Activated T-helper 17 cell treated with anti-CD3 and anti-CD28 coated beads, Interleukin-2, amount 50 U/mL, for 72 hours (primary cell): Measurements from ENCODE around the gene HAUS3. TPM values are rescaled to one million over a fixed set of nuclear protein-coding genes. Genes with fewer than 3 reads are reported as not detected.
A peak's percentile ranks its signal among the peaks of the same experiment; 100 is the strongest.
"Not testable (repeated sequence)": the region's sequence is repeated elsewhere in the genome, so short reads cannot be mapped to it uniquely, and the experiment has no call there.

ENCODE experiments used
- ATAC-seq: fragments of 150-1000 bp; cut with Tn5 transposase; replicated peaks from 2 replicates; pipeline ENCODE4 v1.10.0; 2021; ENCODE audit warnings: mild to moderate bottlenecking, moderate library complexity
- H3K27ac Mint-ChIP-seq: one replicate; pipeline ENCODE4 v1.8.0; 2022; ENCODE audit warnings: mixed read lengths
- H3K27me3 Mint-ChIP-seq: one replicate; pipeline ENCODE4 v1.8.0; 2022; ENCODE audit warnings: mixed read lengths
- H3K36me3 Mint-ChIP-seq: one replicate; pipeline ENCODE4 v1.8.0; 2022; ENCODE audit warnings: low read depth, mild to moderate bottlenecking, mixed read lengths
- H3K4me1 Mint-ChIP-seq: one replicate; pipeline ENCODE4 v1.8.0; 2022; ENCODE audit warnings: mixed read lengths
- H3K4me3 Mint-ChIP-seq: one replicate; pipeline ENCODE4 v1.8.0; 2022; ENCODE audit warnings: mild to moderate bottlenecking, mixed read lengths
- H3K9me3 Mint-ChIP-seq: one replicate; pipeline ENCODE4 v1.8.0; 2022; ENCODE audit warnings: mixed read lengths
- total RNA-seq, 2 donors: library from RNA; stranded (reverse); gene quantifications; one replicate each; pipeline ENCODE4 v1.2.3, GENCODE V29; 2022

Gene HAUS3
- total RNA-seq, 2 donors from 2014 or later: 27.1 to 28.0 TPM

DNA sequence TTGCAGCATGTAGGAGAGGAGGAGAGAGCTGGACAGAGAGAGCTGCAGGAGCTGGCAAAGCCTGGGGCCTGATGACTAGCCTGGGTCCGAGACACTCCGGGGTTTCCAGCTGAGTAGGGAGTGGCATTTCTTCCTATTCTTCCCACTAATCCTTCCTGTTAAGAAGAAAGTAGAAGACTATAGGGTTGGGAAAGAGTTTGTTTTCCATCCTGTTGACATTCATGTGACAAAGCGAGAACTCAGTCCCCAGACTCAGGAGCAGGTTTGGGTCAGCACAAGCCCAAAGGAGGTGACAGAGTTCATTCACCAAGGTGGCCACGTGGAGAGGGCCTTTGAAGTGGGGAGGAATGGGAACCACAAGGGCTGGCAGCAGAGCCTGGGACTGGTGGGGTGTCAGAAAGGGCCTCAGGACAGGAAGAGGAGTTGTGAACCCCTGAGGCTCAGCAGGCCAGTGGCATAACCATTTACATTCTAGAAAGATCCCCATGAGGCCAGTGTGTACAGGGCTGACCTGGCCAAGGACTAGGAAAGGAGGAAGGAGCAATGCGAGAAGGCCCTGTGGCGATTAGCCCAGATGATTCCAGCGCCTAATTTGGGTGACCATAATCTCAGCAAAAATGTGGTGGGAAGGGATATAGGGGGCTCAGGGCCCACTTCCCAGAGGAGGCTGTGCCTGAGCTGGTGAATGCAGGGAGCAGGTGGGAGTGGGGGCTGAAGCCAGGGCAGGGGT lies 3.3 kb upstream of the HAUS3 start:
- H3K27ac Mint-ChIP-seq: peak overlapping the region; percentile 73
- ATAC-seq: no peak
- H3K36me3 Mint-ChIP-seq: peaks cover 12% of the 10 kb centered on the region
- H3K4me1 Mint-ChIP-seq: peaks cover 23% of the 10 kb centered on the region
- H3K27me3 Mint-ChIP-seq: no peaks in the 10 kb centered on the region
- H3K9me3 Mint-ChIP-seq: no peaks in the 10 kb centered on the region
- no peak overlapping the region for H3K4me3 Mint-ChIP-seq

DNA sequence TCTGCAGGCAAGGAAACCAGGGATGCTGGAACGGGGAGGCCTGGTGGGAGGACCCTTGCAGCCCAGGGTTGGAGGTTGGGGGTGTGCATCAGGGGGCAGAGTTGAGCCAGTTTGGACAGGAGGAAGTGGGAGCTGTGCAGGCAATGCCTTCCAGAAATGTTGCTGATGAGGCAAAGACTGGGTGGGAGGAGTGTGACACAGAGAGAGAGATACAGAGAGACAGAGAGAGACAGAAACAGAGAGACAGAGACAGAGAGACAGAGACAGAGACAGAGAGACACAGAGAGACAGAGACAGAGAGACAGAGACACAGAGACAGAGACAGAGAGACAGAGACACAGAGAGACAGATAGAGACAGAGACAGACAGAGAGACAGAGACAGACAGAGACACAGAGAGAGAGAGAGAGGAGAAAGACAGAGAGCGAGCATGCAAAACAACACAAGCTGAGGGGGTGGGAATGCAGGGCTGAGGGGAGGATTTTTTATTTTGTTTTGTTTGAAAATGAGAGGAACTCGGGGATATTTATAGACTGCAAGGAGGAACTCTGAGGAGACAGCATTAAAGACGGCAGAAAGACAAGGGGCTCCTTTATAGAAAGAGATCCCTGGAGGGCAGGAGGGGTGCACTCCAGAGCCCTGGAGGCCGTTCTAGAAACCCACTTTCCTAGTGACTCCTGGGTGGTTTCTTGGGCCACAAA lies 1.9 kb upstream of the HAUS3 start:
- Mint-ChIP-seq H3K9me3 (no peaks in the 10 kb centered on the region), H3K4me3 (peak overlapping the region; percentile 4), H3K27me3 (no peaks in the 10 kb centered on the region), H3K27ac (peak overlapping the region; percentile 78), H3K36me3 (peaks cover 25% of the 10 kb centered on the region), H3K4me1 (peaks cover 35% of the 10 kb centered on the region)
- no peak for ATAC-seq

DNA sequence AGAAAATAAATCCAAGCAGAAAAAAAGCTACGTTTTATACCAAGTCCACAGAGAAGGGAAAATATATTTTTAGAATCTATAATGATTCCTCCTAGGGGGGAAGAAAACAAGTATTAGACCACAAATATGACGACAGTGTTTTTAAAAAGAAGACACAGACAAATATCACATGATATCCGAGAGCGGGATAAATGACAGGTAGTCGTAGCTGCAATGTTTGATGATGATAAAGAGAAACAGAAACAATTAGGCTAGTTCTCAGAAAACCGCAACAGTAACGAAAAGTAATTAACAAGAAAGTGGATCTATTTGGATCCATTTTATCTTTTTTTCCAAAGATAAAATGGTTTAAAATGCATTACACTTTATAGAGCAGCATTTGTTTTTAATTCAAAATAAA lies 918 bp downstream of the HAUS3 start:
- H3K4me1 Mint-ChIP-seq: peaks cover 52% of the 10 kb centered on the region
- no peaks in the 10 kb centered on the region for H3K9me3 Mint-ChIP-seq
- peaks cover 52% of the 10 kb centered on the region for H3K36me3 Mint-ChIP-seq
- no peaks in the 10 kb centered on the region for H3K27me3 Mint-ChIP-seq
- no peak for ATAC-seq
- peak overlapping the region; percentile 86 for H3K27ac Mint-ChIP-seq
- H3K4me3 Mint-ChIP-seq: peak overlapping the region; percentile 93

DNA sequence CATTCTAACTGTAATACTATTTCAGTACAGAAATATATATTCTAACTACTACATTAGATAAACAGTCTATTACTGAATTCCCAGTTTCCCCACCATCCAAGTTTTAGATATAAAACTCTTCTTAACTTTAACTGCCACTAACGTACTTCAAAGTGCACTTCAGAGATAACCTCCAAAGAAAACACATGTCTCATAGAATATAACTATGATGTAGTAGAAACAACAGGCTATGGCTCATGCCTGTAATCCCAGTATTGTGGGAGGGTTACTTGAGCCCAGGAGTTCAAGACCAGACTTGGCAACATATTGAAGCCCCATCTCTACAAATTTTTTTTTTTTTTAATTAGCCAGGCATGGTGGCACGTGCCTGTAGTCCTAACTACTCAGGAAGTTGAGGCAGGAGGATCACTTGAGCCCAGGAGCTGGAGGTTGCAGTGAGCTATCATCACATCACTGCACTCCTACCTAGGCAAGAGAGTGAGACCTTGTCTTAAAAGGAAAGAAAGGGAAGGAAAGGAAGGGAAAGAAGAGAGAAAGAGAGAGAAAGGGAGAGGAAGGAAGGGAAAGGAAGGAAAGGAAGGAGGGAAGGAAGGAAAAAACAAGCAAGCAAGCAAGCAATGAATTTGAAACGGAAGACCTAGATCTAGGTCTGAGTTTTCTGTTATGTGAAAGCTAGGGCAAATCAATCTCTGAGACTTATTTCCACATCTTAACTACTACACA lies 4.8 kb downstream of the HAUS3 start:
- H3K4me3 Mint-ChIP-seq: peak overlapping the region; percentile 62
- peaks cover 91% of the 10 kb centered on the region for H3K36me3 Mint-ChIP-seq
- peak overlapping the region; percentile 78 for H3K27ac Mint-ChIP-seq
- H3K27me3 Mint-ChIP-seq: no peaks in the 10 kb centered on the region
- peaks cover 39% of the 10 kb centered on the region for H3K4me1 Mint-ChIP-seq
- no peak for ATAC-seq
- no peaks in the 10 kb centered on the region for H3K9me3 Mint-ChIP-seq

DNA sequence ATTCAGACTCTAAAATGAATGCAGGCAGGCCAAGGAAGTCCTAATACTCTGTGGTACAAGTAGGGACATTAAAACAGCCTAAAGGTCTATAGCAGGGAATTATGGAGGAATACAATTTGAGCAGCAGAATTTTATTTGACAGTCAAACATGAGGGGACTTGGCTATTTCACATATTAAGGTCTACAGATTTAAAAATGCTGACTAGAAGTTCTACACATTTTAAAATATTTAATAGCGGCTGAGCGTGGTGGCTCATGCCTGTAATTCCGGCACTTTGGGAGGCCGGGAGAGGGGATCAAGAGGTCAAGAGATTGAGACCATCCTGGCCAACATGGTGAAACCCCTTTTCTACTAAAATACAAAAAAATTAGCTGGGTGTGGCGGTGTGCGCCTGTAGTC lies 10.8 kb downstream of the HAUS3 start:
- Mint-ChIP-seq H3K4me1 (peaks cover 3% of the 10 kb centered on the region), H3K27ac (no peak overlapping the region), H3K9me3 (no peaks in the 10 kb centered on the region), H3K36me3 (peaks cover 85% of the 10 kb centered on the region), H3K27me3 (no peaks in the 10 kb centered on the region), H3K4me3 (no peak overlapping the region)
- ATAC-seq: no peak

DNA sequence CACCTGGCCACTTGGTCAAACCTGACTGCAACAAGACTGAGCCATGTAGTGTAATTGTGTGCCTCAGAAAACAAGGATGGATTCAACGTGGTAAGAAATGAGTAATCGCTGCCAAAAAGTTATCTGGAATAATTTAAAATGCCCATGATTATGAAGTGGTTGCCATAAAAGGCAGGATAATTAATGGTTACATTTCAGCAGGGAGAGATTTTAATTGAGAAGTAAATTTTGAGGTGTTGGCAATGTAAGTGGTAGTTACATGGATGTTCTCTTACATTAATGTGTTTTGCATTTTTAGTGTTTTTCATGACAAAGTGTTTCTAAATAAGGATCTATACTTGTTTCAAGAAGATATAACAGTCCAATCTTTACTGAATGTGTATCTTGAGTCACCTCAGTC lies 15.7 kb downstream of the HAUS3 start:
- Mint-ChIP-seq H3K4me3 (no peak overlapping the region), H3K27me3 (no peaks in the 10 kb centered on the region), H3K27ac (no peak overlapping the region), H3K4me1 (no peaks in the 10 kb centered on the region), H3K9me3 (no peaks in the 10 kb centered on the region), H3K36me3 (peaks cover 42% of the 10 kb centered on the region)
- ATAC-seq: no peak

DNA sequence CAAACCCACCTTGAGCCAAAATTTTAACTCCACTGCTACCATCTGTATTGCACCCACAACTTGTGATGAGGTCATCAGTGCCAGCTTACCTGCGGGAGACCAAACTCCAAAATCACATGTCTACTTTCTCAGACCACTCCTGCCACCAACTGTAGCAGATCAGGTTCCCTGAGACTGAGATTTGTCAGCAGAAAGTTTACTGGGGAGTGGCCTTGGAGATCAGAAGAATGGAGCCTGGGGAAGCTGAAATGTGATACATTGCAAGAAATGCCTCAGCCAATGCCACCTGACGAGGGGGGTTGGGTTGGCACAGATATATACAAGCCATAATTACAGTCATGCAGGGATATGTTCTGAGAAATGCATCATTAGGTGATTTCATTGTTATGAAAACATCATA lies 19.1 kb downstream of the HAUS3 start:
- Mint-ChIP-seq H3K36me3 (peaks cover 19% of the 10 kb centered on the region), H3K9me3 (no peaks in the 10 kb centered on the region), H3K4me1 (peaks cover 6% of the 10 kb centered on the region), H3K27ac (no peak overlapping the region), H3K4me3 (no peak overlapping the region), H3K27me3 (no peaks in the 10 kb centered on the region)
- no peak for ATAC-seq

DNA sequence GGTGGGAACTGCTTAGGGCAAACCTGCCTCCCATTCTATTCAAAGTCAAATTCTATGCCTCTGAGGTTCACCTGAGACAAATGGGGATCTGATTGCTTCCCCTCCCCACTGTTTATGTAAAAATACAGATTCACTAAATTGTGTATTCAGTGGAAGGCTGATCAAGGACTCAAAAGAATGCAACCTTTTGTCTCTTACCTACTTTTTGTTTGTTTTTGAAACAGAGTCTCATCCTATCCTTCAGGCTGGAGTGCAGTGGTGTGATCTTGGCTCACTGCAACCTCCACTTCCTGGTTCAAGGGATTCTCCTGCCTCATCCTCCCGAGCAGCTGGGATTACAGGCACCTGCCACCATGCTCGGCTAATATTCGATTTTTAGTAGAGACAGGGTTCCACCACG lies 20.5 kb downstream of the HAUS3 start:
- not testable (repeated sequence) for ATAC-seq, H3K4me1 Mint-ChIP-seq, H3K27me3 Mint-ChIP-seq, H3K27ac Mint-ChIP-seq, H3K36me3 Mint-ChIP-seq, H3K9me3 Mint-ChIP-seq, H3K4me3 Mint-ChIP-seq

DNA sequence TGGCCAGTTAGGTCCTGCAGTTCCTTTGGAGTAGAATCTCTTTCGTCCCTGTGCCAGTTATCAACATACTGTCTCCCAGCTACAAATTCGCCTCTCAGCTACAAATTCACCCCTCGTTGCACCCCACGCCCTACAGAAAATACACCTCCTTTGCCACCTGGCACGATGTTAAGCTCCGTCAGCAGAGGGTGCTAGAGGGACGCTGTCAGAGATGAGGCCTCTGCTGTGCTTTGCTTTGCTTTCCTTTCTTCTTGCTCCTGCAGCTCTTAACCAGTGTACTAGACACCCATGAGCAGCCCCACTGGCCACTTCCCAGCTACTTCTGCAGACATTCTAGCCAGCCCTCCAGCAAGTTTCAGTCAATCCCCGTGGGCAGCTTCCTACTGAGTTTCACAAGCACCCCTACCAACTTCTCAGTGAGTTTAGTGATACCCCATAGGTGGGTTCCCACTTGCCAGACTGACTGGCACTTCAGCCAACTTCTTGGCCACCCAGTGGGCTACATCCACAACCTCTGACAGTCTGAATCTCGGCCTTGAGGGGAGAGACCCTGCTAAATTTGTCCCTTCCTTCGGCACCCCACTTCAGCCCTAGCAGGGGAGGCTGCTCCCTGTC lies 21.8 kb downstream of the HAUS3 start:
- peaks cover 6% of the 10 kb centered on the region for H3K4me1 Mint-ChIP-seq
- no peaks in the 10 kb centered on the region for H3K9me3 Mint-ChIP-seq
- H3K27me3 Mint-ChIP-seq: no peaks in the 10 kb centered on the region
- no peaks in the 10 kb centered on the region for H3K36me3 Mint-ChIP-seq
- ATAC-seq: peak; percentile 89
- H3K27ac Mint-ChIP-seq: no peak overlapping the region
- no peak overlapping the region for H3K4me3 Mint-ChIP-seq

DNA sequence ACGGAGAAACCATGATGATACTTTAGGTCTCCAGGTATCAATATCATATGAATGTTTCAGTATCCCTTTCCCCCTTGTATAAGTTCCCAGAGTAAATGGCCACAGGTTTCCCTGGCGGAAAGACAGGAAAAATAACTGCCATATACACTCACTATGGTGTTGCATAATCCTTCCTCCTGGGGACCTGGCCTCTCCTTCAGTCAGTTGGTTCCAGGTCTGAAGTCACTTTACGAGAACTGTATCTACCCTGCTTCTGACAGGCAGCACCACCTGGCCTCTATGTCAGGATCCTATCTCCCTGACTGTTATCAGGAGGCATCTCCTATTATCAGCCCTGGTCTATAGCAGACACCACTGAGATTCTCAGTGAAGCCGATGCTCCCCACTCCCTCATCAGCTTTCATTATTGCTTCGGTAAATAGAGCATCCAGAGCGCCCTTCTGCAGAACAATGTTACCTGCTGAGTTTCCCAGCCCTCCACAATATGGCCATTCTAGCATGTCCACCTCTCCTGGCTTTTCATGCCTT lies 22.6 kb downstream of the HAUS3 start:
- Mint-ChIP-seq H3K9me3 (no peaks in the 10 kb centered on the region), H3K27me3 (no peaks in the 10 kb centered on the region)

DNA sequence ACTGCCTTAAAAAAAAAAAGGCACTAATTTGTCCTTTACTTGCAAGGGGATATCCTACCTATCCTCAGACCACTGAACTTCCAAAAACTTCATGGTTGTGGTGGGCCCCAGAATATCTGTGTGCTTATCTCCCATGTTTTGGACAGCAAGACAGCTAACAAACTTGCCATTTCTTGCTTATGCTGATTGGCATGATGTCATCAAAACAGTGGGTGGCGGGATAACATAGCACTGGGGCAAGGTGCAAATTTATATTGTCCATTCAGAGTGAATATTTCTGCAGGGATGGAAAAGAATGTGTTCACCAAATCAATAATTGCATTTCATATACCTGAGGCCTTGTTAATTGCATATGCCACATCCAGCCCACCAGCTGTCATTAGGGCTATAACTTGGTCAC lies 23.5 kb downstream of the HAUS3 start:
- Mint-ChIP-seq H3K27ac (no peak overlapping the region), H3K36me3 (no peaks in the 10 kb centered on the region), H3K4me1 (peaks cover 6% of the 10 kb centered on the region), H3K4me3 (no peak overlapping the region), H3K9me3 (no peaks in the 10 kb centered on the region), H3K27me3 (no peaks in the 10 kb centered on the region)
- no peak for ATAC-seq

More for the DNA sequence above, 22.6 kb downstream of the HAUS3 start:
- Mint-ChIP-seq H3K4me3 (no peak overlapping the region), H3K36me3 (no peaks in the 10 kb centered on the region), H3K4me1 (peaks cover 6% of the 10 kb centered on the region), H3K27ac (no peak overlapping the region)
- no peak for ATAC-seq

DNA sequence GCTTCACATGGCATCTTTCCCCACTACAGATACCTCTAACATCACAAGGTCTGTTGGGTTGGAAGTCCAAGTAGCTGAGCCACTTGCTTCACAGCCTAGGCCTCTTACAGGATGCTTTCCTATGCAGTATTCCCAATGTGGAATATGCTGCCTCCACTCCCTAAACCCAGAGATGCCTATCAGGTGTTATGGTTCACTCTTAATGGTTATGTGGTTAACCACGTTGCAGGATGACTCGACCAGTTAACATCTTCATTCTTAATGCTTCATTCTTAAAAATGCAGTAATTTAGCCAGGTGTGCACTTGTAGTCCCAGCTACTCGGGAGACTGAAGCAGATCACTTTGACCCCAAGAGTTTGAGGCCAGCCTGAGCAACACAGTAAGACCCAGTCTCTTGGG lies 24.2 kb downstream of the HAUS3 start:
- no peak overlapping the region for H3K4me3 Mint-ChIP-seq
- no peaks in the 10 kb centered on the region for H3K27me3 Mint-ChIP-seq
- peaks cover 6% of the 10 kb centered on the region for H3K4me1 Mint-ChIP-seq
- H3K9me3 Mint-ChIP-seq: no peaks in the 10 kb centered on the region
- ATAC-seq: no peak
- no peaks in the 10 kb centered on the region for H3K36me3 Mint-ChIP-seq
- no peak overlapping the region for H3K27ac Mint-ChIP-seq

DNA sequence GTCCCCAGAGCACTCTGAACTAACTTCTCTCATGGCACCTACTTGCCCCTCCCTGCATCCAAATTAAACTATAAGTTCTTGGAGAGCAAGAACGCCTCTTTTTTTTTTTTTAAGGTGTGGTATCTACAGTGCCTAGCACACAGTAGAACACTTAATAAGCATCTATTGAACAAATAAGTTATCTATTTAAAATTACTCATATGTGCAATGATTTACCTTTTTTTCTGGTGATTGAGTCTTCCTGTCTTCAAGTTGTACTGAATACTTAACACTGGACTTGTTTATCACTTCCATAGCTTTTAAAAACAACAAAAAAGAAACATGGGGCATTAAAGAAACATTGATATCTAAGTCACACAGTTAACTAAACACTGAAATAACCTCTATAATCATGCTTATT lies 29.1 kb downstream of the HAUS3 start:
- H3K4me3 Mint-ChIP-seq: no peak overlapping the region
- H3K9me3 Mint-ChIP-seq: no peaks in the 10 kb centered on the region
- H3K4me1 Mint-ChIP-seq: no peaks in the 10 kb centered on the region
- no peak overlapping the region for H3K27ac Mint-ChIP-seq
- H3K27me3 Mint-ChIP-seq: no peaks in the 10 kb centered on the region
- ATAC-seq: no peak
- no peaks in the 10 kb centered on the region for H3K36me3 Mint-ChIP-seq

DNA sequence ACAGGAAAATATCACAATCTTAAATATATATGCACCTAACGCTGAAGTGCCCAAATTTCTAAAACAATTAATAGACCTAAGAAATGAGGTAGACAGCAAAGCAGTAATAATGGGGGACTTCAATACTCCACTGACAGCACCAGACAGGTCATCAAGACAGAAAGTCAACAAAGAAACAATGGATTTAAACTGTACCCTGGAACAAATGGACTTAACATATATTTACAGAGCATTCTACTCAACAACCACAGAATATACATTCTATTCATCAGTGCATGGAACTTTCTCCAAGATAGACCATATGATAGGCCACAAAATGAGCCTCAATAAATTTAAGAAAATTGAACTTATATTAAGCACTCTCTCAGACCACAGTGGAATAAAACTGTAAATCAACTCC lies 39.1 kb downstream of the HAUS3 start:
- ATAC-seq: not testable (repeated sequence)

More for the DNA sequence above, 39.1 kb downstream of the HAUS3 start:
- not testable (repeated sequence) for H3K4me3 Mint-ChIP-seq, H3K4me1 Mint-ChIP-seq, H3K9me3 Mint-ChIP-seq, H3K36me3 Mint-ChIP-seq, H3K27me3 Mint-ChIP-seq, H3K27ac Mint-ChIP-seq
